BLaER1 (cell line): ENCODE measurements around the gene ITGB3BP.
"Not testable (repeated sequence)": the region's sequence is repeated elsewhere in the genome, so short reads cannot be mapped to it uniquely, and the experiment has no call there.

Source experiments
- H3K27ac ChIP-seq: shearing (Covaris generic); formaldehyde crosslinking; 2 replicates; pipeline ENCODE4 v1.8.1; 2022
- H3K27me3 ChIP-seq: shearing (Covaris generic); formaldehyde crosslinking; 2 replicates; pipeline ENCODE4 v1.8.1; 2022
- H3K36me3 ChIP-seq: shearing (Covaris generic); formaldehyde crosslinking; 2 replicates; pipeline ENCODE4 v1.8.1; 2022
- H3K4me1 ChIP-seq: shearing (Covaris generic); formaldehyde crosslinking; 2 replicates; pipeline ENCODE4 v1.8.1; 2022
- H3K4me2 ChIP-seq: shearing (Covaris generic); formaldehyde crosslinking; 2 replicates; pipeline ENCODE4 v1.8.1; 2022
- H3K4me3 ChIP-seq: shearing (Covaris generic); formaldehyde crosslinking; 2 replicates; pipeline ENCODE4 v1.8.1; 2022
- H3K9ac ChIP-seq: shearing (Covaris generic); formaldehyde crosslinking; 2 replicates; pipeline ENCODE4 v1.8.1; 2022
- H3K9me3 ChIP-seq: shearing (Covaris generic); formaldehyde crosslinking; 2 replicates; pipeline ENCODE4 v1.8.1; 2022
- H4K20me1 ChIP-seq: shearing (Covaris generic); formaldehyde crosslinking; 2 replicates; pipeline ENCODE4 v1.8.1; 2022
- Cebpa-rat ChIP-seq: shearing (Covaris generic); IDR thresholded peaks from 2 replicates; pipeline ENCODE4 v1.8.1; 2022

Gene ITGB3BP

GRCh38 chr1:63522891-63523728 is at the start of gene ITGB3BP, which contains the start of gene EFCAB7:
TSS of gene ITGB3BP (minus strand) at chr1:63523225. CDS start at chr1:63523133, 92 bp downstream.
TSS of gene EFCAB7 (plus strand) at chr1:63523525. CDS start at chr1:63525573, 2,048 bp downstream.
- H3K4me1 ChIP-seq, result peaks cover 26% of the 10 kb centered on the region
- H3K4me2 ChIP-seq, result peak within 1 kb of the TSS; percentile 82
- H4K20me1 ChIP-seq, result no peaks in the 10 kb centered on the region
- no peaks in the 10 kb centered on the region for H3K9me3 ChIP-seq
- H3K27ac ChIP-seq, result peak within 1 kb of the TSS; percentile 85
- H3K27me3 ChIP-seq, result no peaks in the 10 kb centered on the region
- no peak for TF ChIP-seq Cebpa-rat
- peaks cover 5% of the 10 kb centered on the region; the same call in 1 of the 2 replicates for H3K36me3 ChIP-seq
- peak within 1 kb of the TSS; percentile 84 for H3K9ac ChIP-seq
- H3K4me3 ChIP-seq, result peak within 1 kb of the TSS; percentile 77

GRCh38 chr1:63572686-63573085 is 49.7 kb upstream of the ITGB3BP start:
- H3K4me2 ChIP-seq, H3K27ac ChIP-seq, H3K27me3 ChIP-seq, H4K20me1 ChIP-seq, H3K9me3 ChIP-seq, H3K36me3 ChIP-seq, H3K9ac ChIP-seq, H3K4me1 ChIP-seq, H3K4me3 ChIP-seq: not testable (repeated sequence)

DNA sequence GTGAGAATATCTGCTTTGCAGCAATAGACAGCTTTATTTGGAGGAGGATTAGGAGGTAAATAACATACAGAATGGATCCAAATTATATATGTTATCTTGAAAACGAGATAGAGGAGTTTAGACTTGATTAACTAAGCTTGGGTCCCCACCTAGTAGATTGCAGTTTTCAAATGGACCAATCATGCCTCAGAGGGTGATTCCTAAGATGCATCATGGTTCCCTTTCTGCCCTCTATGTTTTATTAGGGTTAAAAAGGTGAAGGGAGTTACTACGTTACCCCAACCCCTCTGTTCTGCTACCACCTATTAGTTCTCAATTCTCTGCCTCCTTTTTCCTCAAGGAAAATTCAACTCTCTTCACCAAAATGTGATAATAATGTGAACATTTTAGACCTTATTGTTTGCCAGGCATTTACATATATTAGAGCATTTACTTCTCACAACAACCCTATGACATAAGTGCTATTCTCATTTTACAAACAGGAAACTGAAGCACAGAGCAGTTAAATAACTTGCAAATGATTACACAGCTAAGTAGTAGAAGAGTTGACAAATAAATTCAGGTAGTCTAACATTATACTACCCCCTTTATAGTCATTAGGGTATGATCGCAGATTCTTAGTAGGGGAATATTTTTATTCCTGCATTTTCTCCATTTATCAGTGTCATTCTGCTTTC is 46.8 kb upstream of the ITGB3BP start:
- TF ChIP-seq Cebpa-rat, result no peak
- Histone ChIP-seq H3K9ac (no peak overlapping the region), H3K36me3 (peaks cover 9% of the 10 kb centered on the region), H3K27me3 (no peaks in the 10 kb centered on the region), H4K20me1 (no peaks in the 10 kb centered on the region), H3K4me1 (no peaks in the 10 kb centered on the region), H3K4me3 (no peak overlapping the region), H3K9me3 (peaks cover 2% of the 10 kb centered on the region; the same call in 1 of the 2 replicates), H3K27ac (no peak overlapping the region), H3K4me2 (no peak overlapping the region)

GRCh38 chr1:63569068-63569467 is 46.0 kb upstream of the ITGB3BP start:
- no peak overlapping the region for H3K9ac ChIP-seq
- H3K4me1 ChIP-seq, result no peaks in the 10 kb centered on the region
- no peaks in the 10 kb centered on the region for H4K20me1 ChIP-seq
- peaks cover 14% of the 10 kb centered on the region for H3K36me3 ChIP-seq
- no peak for TF ChIP-seq Cebpa-rat
- H3K9me3 ChIP-seq, result peaks cover 8% of the 10 kb centered on the region; the same call in 1 of the 2 replicates
- no peak overlapping the region for H3K4me3 ChIP-seq
- H3K27me3 ChIP-seq, result no peaks in the 10 kb centered on the region
- H3K4me2 ChIP-seq, result no peak overlapping the region
- H3K27ac ChIP-seq, result no peak overlapping the region

GRCh38 chr1:63563745-63564144 is 40.7 kb upstream of the ITGB3BP start:
- no peak for TF ChIP-seq Cebpa-rat
- H3K4me3 ChIP-seq, result no peak overlapping the region
- H4K20me1 ChIP-seq, result no peaks in the 10 kb centered on the region
- no peak overlapping the region for H3K27ac ChIP-seq
- peaks cover 14% of the 10 kb centered on the region for H3K36me3 ChIP-seq
- H3K4me1 ChIP-seq, result no peaks in the 10 kb centered on the region
- H3K27me3 ChIP-seq, result no peaks in the 10 kb centered on the region
- no peak overlapping the region for H3K9ac ChIP-seq
- no peak overlapping the region for H3K4me2 ChIP-seq
- H3K9me3 ChIP-seq, result peaks cover 8% of the 10 kb centered on the region; the same call in 1 of the 2 replicates

DNA sequence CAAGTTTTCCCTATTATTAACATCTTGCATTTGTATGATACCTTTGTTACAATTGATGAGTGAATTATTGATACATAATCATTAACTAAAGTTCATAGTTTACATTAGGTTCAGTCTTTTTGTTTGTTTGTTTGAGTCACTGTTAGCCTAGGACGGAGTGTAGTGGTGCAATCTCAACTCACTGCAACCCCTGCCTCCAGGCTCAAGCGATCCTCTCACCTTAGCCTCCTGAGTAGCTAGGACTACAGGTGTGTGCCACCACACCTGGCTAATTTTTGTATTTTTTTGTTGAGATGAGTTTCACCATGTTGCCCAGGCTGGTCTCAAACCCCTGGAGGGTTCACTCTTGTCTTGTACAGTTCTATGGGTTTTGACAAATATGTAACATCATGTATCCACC is 36.3 kb upstream of the ITGB3BP start:
- Histone ChIP-seq H3K36me3 (peaks cover under 1% of the 10 kb centered on the region), H3K27me3 (no peaks in the 10 kb centered on the region), H3K4me1 (no peaks in the 10 kb centered on the region), H3K4me2 (no peak overlapping the region), H3K9ac (no peak overlapping the region), H3K4me3 (no peak overlapping the region), H3K9me3 (peaks cover 2% of the 10 kb centered on the region; the same call in 1 of the 2 replicates), H3K27ac (no peak overlapping the region), H4K20me1 (no peaks in the 10 kb centered on the region)
- no peak for TF ChIP-seq Cebpa-rat

DNA sequence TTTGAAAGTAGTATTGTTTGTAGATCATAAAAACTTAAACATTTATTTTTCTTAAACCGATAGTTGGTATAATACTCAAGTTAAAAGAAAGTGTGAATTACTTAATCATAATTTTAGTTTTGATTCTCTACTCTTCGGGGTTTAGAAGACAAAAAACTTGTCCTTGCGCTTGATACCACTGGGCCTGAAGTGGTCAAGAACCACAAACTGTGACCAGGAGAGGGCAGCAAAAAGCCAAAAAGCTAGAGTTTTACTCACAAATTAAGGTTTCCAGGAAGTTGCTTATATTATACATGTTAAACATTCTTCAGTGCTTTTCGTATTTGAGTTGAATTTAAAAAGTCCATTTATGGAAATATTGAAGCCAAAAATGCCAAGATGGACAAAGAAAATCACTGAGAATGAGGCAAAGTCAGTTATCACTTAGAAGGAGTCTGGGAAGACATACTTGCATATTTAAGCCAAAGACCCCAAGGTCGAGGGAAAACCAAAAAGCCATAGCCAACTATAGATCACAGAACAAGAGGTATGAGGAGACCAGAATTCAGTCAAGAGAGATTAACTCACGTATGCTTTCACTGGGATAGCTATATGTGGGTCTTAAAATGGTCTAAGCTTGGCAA is 34.5 kb upstream of the ITGB3BP start:
- no peaks in the 10 kb centered on the region for H3K9me3 ChIP-seq
- H4K20me1 ChIP-seq, result no peaks in the 10 kb centered on the region
- no peak for TF ChIP-seq Cebpa-rat
- 0 out of 2 replicates have a peak, but pooled peaks cover 5% of the 10 kb centered on the region for H3K36me3 ChIP-seq
- H3K4me2 ChIP-seq, result no peak overlapping the region
- no peaks in the 10 kb centered on the region for H3K4me1 ChIP-seq
- H3K27ac ChIP-seq, result no peak overlapping the region
- no peaks in the 10 kb centered on the region for H3K27me3 ChIP-seq
- H3K4me3 ChIP-seq, result no peak overlapping the region
- H3K9ac ChIP-seq, result no peak overlapping the region

- no peak overlapping the region for H3K4me3 ChIP-seq
- no peaks in the 10 kb centered on the region for H4K20me1 ChIP-seq
- no peaks in the 10 kb centered on the region for H3K9me3 ChIP-seq
- no peak overlapping the region for H3K9ac ChIP-seq
- no peak overlapping the region for H3K4me2 ChIP-seq
- TF ChIP-seq Cebpa-rat, result no peak
- no peaks in the 10 kb centered on the region for H3K4me1 ChIP-seq
- H3K36me3 ChIP-seq, result 0 out of 2 replicates have a peak, but pooled peaks cover 5% of the 10 kb centered on the region
- H3K27ac ChIP-seq, result no peak overlapping the region
- H3K27me3 ChIP-seq, result no peaks in the 10 kb centered on the region
These were observed 32.5 kb upstream of the ITGB3BP start for GRCh38 chr1:63555480-63555879.

DNA sequence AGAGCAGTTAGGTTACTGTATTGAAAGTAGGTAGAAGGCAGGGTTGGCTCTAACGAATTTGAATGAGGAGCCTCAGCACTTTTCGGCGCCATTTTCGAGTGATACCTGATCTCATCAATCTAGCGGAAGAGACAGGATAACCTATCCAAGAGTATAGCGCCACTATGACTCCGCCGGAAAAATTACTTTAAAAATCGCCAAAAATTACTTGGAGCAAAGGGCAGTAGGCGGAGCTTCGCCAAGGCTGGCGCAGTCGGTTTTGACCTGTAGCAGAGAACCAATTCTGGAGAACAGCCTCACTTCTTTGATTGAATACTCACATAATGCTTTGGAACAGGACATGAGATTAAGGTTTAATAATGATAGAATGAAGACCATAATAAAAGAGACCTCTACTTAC is 25.9 kb upstream of the ITGB3BP start:
- no peak for TF ChIP-seq Cebpa-rat
- no peak overlapping the region for H3K4me2 ChIP-seq

More for the DNA sequence above, 25.9 kb upstream of the ITGB3BP start:
- Histone ChIP-seq H3K9ac (no peak overlapping the region), H4K20me1 (no peaks in the 10 kb centered on the region), H3K9me3 (no peaks in the 10 kb centered on the region), H3K4me3 (no peak overlapping the region), H3K27me3 (no peaks in the 10 kb centered on the region), H3K27ac (no peak overlapping the region), H3K4me1 (no peaks in the 10 kb centered on the region), H3K36me3 (peaks cover 8% of the 10 kb centered on the region; the same call in 1 of the 2 replicates)
